HEK293 (cell line): ENCODE measurements around the gene CAMKK1.

Experiments used
- CTCF ChIA-PET: fragments of 350-600 bp; formaldehyde crosslinking; extraction: SDS; loops from one replicate; lab custom pipeline; 2021; ENCODE audit warnings: antibody characterized with exemption; lab: Yijun Ruan, JAX
- POLR2A ChIA-PET: fragments of 300-600 bp; formaldehyde crosslinking; extraction: SDS; loops from one replicate; lab custom pipeline; 2020; ENCODE audit warnings: antibody characterized with exemption, inconsistent platforms; lab: Yijun Ruan, JAX
- H3K27ac ChIP-seq: fragments of 200-500 bp; sonication (Bioruptor generic); 2 replicates; pipeline ENCODE4 v1.5.1; 2014; ENCODE audit warnings: low read depth, low read length, control low read depth, inconsistent platforms; ENCODE audit errors: extremely low read depth
- H3K36me3 ChIP-seq, 2 experiments: fragments of 200-500 bp in 1 of 2; sonication (Bioruptor generic) in 1 of 2; 1 replicate in 1 of 2; 2 replicates in 1 of 2; pipeline ENCODE4 v1.5.1; 2014 to 2017; ENCODE audit warnings: inconsistent platforms in 2 of 2, low read length in 2 of 2; ENCODE audit not compliant: control insufficient read depth in 2 of 2, insufficient read depth in 1 of 2
- H3K4me1 ChIP-seq: fragments of 200-500 bp; sonication (Bioruptor generic); 2 replicates; pipeline ENCODE4 v1.5.1; 2014; ENCODE audit warnings: mild to moderate bottlenecking, low read length, inconsistent platforms; ENCODE audit not compliant: control insufficient read depth, insufficient read depth
- H3K4me3 ChIP-seq: 2 replicates; pipeline ENCODE4 v1.5.1; 2011; ENCODE audit warnings: low read depth, mild to moderate bottlenecking, control low read depth, low read length, moderate library complexity
- H3K9me3 ChIP-seq: fragments of 200-500 bp; sonication (Bioruptor generic); 2 replicates; pipeline ENCODE4 v1.5.1; 2014; ENCODE audit warnings: low read depth, low read length, inconsistent platforms; ENCODE audit not compliant: control insufficient read depth, insufficient read depth
- KLF7 ChIP-seq: fragments of 450-650 bp; formaldehyde crosslinking; IDR thresholded peaks from 2 replicates; pipeline ENCODE4 v1.5.1; 2016; ENCODE audit warnings: missing biosample characterization, missing genetic modification characterization, borderline replicate concordance
- REPIN1 ChIP-seq: fragments of 450-650 bp; formaldehyde crosslinking; IDR thresholded peaks from 2 replicates; pipeline ENCODE4 v1.5.1; 2017; ENCODE audit warnings: missing biosample characterization, missing genetic modification characterization, low read depth
- SP2 ChIP-seq: fragments of 450-650 bp; formaldehyde crosslinking; IDR thresholded peaks from 2 replicates; pipeline ENCODE4 v1.5.1; 2016; ENCODE audit warnings: missing biosample characterization, missing genetic modification characterization
- SP3 ChIP-seq: fragments of 450-650 bp; formaldehyde crosslinking; IDR thresholded peaks from 2 replicates; pipeline ENCODE4 v1.5.1; 2016; ENCODE audit warnings: missing biosample characterization, missing genetic modification characterization
- TRIM28 ChIP-seq: IDR thresholded peaks from 2 replicates; pipeline ENCODE4 v1.6.1; 2011; ENCODE audit warnings: low read length, control low read depth, borderline replicate concordance
- ZEB2 ChIP-seq: fragments of 450-650 bp; formaldehyde crosslinking; IDR thresholded peaks from 2 replicates; pipeline ENCODE4 v1.5.1; 2016; ENCODE audit warnings: missing biosample characterization, missing genetic modification characterization
- ZNF157 ChIP-seq: fragments of 450-650 bp; formaldehyde crosslinking; IDR thresholded peaks from 2 replicates; pipeline ENCODE4 v1.5.1; 2016; ENCODE audit warnings: missing biosample characterization, missing genetic modification characterization
- ZNF184 ChIP-seq: fragments of 450-650 bp; IDR thresholded peaks from 2 replicates; pipeline ENCODE4 v1.5.1; 2018; ENCODE audit warnings: missing biosample characterization, mild to moderate bottlenecking, missing genetic modification characterization
- ZNF221 ChIP-seq: fragments of 450-650 bp; formaldehyde crosslinking; IDR thresholded peaks from 2 replicates; pipeline ENCODE4 v1.5.1; 2017; ENCODE audit warnings: missing biosample characterization, missing genetic modification characterization, borderline replicate concordance
- ZNF341 ChIP-seq: fragments of 450-650 bp; formaldehyde crosslinking; IDR thresholded peaks from 2 replicates; pipeline ENCODE4; 2016; ENCODE audit warnings: low read depth, missing biosample characterization, missing genetic modification characterization
- ZNF354C ChIP-seq: fragments of 450-650 bp; formaldehyde crosslinking; IDR thresholded peaks from 2 replicates; pipeline ENCODE4 v1.5.1; 2016; ENCODE audit warnings: missing biosample characterization, missing genetic modification characterization, low read depth, borderline replicate concordance
- ZNF394 ChIP-seq: fragments of 450-650 bp; formaldehyde crosslinking; IDR thresholded peaks from 2 replicates; pipeline ENCODE4 v1.5.1; 2016; ENCODE audit warnings: missing biosample characterization, missing genetic modification characterization, mild to moderate bottlenecking, moderate library complexity, borderline replicate concordance
- ZNF571 ChIP-seq: fragments of 450-650 bp; formaldehyde crosslinking; IDR thresholded peaks from 2 replicates; pipeline ENCODE4 v1.5.0; 2017; ENCODE audit warnings: missing biosample characterization, missing genetic modification characterization
- ZNF585B ChIP-seq: fragments of 450-650 bp; formaldehyde crosslinking; IDR thresholded peaks from 2 replicates; pipeline ENCODE4 v1.5.1; 2016; ENCODE audit warnings: missing biosample characterization, missing genetic modification characterization
- ZNF654 ChIP-seq: fragments of 450-650 bp; formaldehyde crosslinking; IDR thresholded peaks from 2 replicates; pipeline ENCODE4 v1.5.1; 2016; ENCODE audit warnings: low read depth, missing biosample characterization, missing genetic modification characterization
- ZNF701 ChIP-seq: fragments of 450-650 bp; formaldehyde crosslinking; IDR thresholded peaks from 2 replicates; pipeline ENCODE4 v1.5.1; 2016; ENCODE audit warnings: missing biosample characterization, missing genetic modification characterization
- ZSCAN16 ChIP-seq: fragments of 450-650 bp; formaldehyde crosslinking; IDR thresholded peaks from 2 replicates; pipeline ENCODE4 v1.5.1; 2016; ENCODE audit warnings: missing biosample characterization, missing genetic modification characterization
- TF ChIP-seq, protein P1 (sequence below): fragments of 450-650 bp; IDR thresholded peaks from 2 replicates; pipeline ENCODE4 v1.5.1; 2018; ENCODE audit warnings: missing biosample characterization, missing genetic modification characterization
- TF ChIP-seq, protein P2 (sequence below): fragments of 450-650 bp; formaldehyde crosslinking; IDR thresholded peaks from 2 replicates; pipeline ENCODE4 v1.5.1; 2017; ENCODE audit warnings: missing biosample characterization, mild to moderate bottlenecking, missing genetic modification characterization, moderate library complexity
- TF ChIP-seq, protein P3 (sequence below): fragments of 450-650 bp; formaldehyde crosslinking; IDR thresholded peaks from 2 replicates; pipeline ENCODE4 v1.5.1; 2016; ENCODE audit warnings: missing biosample characterization, missing genetic modification characterization
- TF ChIP-seq, protein P4 (sequence below): fragments of 450-650 bp; formaldehyde crosslinking; IDR thresholded peaks from 2 replicates; pipeline ENCODE4 v1.5.1; 2016; ENCODE audit warnings: missing biosample characterization, missing genetic modification characterization
- TF ChIP-seq, protein P5 (sequence below): fragments of 450-650 bp; formaldehyde crosslinking; IDR thresholded peaks from 2 replicates; pipeline ENCODE4 v1.5.1; 2016; ENCODE audit warnings: missing biosample characterization, missing genetic modification characterization
- TF ChIP-seq, protein P6 (sequence below): fragments of 450-650 bp; formaldehyde crosslinking; IDR thresholded peaks from 2 replicates; pipeline ENCODE4 v1.5.1; 2016; ENCODE audit warnings: missing biosample characterization, missing genetic modification characterization
- TF ChIP-seq, protein P7 (sequence below): fragments of 450-650 bp; formaldehyde crosslinking; IDR thresholded peaks from 2 replicates; pipeline ENCODE4 v1.5.1; 2016; ENCODE audit warnings: missing biosample characterization, missing genetic modification characterization

The CAMKK1 gene

DNA sequence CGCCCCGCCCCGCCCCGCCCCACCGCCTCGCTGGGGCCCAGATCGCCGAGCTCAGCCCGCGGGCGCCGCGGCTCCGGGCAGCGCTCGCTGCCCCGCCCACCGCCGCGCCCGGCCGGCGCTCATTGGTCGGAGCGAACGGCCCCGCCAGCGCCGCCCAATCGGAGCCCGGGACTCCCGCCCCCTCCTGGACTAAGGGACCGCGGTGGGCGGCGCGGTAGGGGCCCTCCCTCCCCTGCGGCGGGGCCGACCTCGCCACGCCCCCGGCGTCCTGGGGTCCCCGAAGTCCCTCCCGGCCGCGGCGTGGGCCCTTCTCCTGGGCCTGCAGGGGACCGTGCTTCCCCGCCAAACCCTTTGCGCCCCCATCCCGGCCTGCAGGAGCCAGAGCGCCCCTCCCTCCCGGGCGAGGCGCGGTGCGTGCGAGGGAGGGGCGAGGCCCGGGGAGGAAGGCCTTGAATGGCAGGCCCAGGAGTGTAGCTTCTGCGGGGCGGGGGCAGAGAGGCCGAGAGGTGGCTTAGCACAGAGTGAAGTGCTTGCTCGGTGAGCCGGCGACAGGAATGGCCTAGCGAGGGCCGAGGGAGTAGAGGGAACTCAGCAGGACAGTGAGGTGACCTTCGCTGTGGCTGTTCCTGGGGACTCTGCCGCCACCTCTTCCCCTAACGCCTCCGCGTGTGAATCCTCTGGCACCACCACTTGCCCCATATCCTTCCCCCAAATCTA is at the start of gene CAMKK1:
CAMKK1 (minus strand) TSS at position 51 of the 717 bp plus-strand sequence. CDS start 7,366 bp downstream, outside the sequence.
- H3K27ac ChIP-seq, result peak within 1 kb of the TSS; percentile 90
- peak within 1 kb of the TSS; percentile 56 for H3K4me3 ChIP-seq
- no peaks in the 10 kb centered on the region for H3K36me3 ChIP-seq
- peaks cover 38% of the 10 kb centered on the region for H3K4me1 ChIP-seq
- H3K9me3 ChIP-seq, result no peaks in the 10 kb centered on the region
- ChIA-PET CTCF (interaction anchor here (0.6 to 3.2 kb wide), 10 partner anchors 8 to 1412 kb away, joined by 3 to 20 read pairs (median 4); partner anchors contain the start of genes NCBP3 and P2RX1), POLR2A (interaction anchor here (0.9 to 2.6 kb wide), 8 partner anchors 9 to 250 kb away, joined by 3 to 13 read pairs (median 4); partner anchors contain the start of genes CYB5D2 and NCBP3)
- TF ChIP-seq ZNF354C (tag by site-specific recombination) (no peak), ZNF585B (tag by site-specific recombination) (no peak), ZNF341 (tag by site-specific recombination) (peak; percentile 96), ZNF157 (tag by site-specific recombination) (no peak), SP2 (tag by site-specific recombination) (peak; percentile 71), ZNF571 (tag by site-specific recombination) (no peak), SP3 (tag by site-specific recombination) (peak; percentile 87), KLF7 (tag by site-specific recombination) (peak; percentile 83; the same call in 1 of the 2 replicates), TRIM28 (no peak), ZNF654 (tag by site-specific recombination) (no peak), ZSCAN16 (tag by site-specific recombination) (0 out of 2 replicates have a peak, but pooled peaks have one; percentile 41), ZNF394 (tag by site-specific recombination) (no peak), ZNF184 (tag by site-specific recombination) (no peak), ZEB2 (peak; percentile 75; the same call in 1 of the 2 replicates), ZNF221 (tag by site-specific recombination) (no peak), ZNF701 (no peak), REPIN1 (no peak)
- TF ChIP-seq, protein P1, sequence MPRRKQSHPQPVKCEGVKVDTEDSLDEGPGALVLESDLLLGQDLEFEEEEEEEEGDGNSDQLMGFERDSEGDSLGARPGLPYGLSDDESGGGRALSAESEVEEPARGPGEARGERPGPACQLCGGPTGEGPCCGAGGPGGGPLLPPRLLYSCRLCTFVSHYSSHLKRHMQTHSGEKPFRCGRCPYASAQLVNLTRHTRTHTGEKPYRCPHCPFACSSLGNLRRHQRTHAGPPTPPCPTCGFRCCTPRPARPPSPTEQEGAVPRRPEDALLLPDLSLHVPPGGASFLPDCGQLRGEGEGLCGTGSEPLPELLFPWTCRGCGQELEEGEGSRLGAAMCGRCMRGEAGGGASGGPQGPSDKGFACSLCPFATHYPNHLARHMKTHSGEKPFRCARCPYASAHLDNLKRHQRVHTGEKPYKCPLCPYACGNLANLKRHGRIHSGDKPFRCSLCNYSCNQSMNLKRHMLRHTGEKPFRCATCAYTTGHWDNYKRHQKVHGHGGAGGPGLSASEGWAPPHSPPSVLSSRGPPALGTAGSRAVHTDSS (tag by site-specific recombination), result peak; percentile 68
- TF ChIP-seq, protein P2, sequence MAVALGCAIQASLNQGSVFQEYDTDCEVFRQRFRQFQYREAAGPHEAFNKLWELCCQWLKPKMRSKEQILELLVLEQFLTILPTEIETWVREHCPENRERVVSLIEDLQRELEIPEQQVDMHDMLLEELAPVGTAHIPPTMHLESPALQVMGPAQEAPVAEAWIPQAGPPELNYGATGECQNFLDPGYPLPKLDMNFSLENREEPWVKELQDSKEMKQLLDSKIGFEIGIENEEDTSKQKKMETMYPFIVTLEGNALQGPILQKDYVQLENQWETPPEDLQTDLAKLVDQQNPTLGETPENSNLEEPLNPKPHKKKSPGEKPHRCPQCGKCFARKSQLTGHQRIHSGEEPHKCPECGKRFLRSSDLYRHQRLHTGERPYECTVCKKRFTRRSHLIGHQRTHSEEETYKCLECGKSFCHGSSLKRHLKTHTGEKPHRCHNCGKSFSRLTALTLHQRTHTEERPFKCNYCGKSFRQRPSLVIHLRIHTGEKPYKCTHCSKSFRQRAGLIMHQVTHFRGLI (tag by site-specific recombination), result no peak
- TF ChIP-seq, protein P3, sequence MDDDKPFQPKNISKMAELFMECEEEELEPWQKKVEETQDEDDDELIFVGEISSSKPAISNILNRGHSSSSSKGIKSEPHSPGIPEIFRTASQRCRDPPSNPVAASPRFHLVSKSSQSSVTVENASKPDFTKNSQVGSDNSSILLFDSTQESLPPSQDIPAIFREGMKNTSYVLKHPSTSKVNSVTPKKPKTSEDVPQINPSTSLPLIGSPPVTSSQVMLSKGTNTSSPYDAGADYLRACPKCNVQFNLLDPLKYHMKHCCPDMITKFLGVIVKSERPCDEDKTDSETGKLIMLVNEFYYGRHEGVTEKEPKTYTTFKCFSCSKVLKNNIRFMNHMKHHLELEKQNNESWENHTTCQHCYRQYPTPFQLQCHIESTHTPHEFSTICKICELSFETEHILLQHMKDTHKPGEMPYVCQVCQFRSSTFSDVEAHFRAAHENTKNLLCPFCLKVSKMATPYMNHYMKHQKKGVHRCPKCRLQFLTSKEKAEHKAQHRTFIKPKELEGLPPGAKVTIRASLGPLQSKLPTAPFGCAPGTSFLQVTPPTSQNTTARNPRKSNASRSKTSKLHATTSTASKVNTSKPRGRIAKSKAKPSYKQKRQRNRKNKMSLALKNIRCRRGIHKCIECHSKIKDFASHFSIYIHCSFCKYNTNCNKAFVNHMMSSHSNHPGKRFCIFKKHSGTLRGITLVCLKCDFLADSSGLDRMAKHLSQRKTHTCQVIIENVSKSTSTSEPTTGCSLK (tag by site-specific recombination), result no peak
- TF ChIP-seq, protein P4, sequence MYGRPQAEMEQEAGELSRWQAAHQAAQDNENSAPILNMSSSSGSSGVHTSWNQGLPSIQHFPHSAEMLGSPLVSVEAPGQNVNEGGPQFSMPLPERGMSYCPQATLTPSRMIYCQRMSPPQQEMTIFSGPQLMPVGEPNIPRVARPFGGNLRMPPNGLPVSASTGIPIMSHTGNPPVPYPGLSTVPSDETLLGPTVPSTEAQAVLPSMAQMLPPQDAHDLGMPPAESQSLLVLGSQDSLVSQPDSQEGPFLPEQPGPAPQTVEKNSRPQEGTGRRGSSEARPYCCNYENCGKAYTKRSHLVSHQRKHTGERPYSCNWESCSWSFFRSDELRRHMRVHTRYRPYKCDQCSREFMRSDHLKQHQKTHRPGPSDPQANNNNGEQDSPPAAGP (tag by site-specific recombination), result peak; percentile 91
- TF ChIP-seq, protein P5, sequence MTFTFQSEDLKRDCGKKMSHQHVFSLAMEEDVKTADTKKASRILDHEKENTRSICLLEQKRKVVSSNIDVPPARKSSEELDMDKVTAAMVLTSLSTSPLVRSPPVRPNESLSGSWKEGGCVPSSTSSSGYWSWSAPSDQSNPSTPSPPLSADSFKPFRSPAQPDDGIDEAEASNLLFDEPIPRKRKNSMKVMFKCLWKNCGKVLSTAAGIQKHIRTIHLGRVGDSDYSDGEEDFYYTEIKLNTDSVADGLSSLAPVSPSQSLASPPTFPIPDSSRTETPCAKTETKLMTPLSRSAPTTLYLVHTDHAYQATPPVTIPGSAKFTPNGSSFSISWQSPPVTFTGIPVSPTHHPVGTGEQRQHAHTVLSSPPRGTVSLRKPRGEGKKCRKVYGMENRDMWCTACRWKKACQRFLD, result no peak
- TF ChIP-seq, protein P6, sequence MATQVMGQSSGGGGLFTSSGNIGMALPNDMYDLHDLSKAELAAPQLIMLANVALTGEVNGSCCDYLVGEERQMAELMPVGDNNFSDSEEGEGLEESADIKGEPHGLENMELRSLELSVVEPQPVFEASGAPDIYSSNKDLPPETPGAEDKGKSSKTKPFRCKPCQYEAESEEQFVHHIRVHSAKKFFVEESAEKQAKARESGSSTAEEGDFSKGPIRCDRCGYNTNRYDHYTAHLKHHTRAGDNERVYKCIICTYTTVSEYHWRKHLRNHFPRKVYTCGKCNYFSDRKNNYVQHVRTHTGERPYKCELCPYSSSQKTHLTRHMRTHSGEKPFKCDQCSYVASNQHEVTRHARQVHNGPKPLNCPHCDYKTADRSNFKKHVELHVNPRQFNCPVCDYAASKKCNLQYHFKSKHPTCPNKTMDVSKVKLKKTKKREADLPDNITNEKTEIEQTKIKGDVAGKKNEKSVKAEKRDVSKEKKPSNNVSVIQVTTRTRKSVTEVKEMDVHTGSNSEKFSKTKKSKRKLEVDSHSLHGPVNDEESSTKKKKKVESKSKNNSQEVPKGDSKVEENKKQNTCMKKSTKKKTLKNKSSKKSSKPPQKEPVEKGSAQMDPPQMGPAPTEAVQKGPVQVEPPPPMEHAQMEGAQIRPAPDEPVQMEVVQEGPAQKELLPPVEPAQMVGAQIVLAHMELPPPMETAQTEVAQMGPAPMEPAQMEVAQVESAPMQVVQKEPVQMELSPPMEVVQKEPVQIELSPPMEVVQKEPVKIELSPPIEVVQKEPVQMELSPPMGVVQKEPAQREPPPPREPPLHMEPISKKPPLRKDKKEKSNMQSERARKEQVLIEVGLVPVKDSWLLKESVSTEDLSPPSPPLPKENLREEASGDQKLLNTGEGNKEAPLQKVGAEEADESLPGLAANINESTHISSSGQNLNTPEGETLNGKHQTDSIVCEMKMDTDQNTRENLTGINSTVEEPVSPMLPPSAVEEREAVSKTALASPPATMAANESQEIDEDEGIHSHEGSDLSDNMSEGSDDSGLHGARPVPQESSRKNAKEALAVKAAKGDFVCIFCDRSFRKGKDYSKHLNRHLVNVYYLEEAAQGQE, result no peak
- TF ChIP-seq, protein P7, sequence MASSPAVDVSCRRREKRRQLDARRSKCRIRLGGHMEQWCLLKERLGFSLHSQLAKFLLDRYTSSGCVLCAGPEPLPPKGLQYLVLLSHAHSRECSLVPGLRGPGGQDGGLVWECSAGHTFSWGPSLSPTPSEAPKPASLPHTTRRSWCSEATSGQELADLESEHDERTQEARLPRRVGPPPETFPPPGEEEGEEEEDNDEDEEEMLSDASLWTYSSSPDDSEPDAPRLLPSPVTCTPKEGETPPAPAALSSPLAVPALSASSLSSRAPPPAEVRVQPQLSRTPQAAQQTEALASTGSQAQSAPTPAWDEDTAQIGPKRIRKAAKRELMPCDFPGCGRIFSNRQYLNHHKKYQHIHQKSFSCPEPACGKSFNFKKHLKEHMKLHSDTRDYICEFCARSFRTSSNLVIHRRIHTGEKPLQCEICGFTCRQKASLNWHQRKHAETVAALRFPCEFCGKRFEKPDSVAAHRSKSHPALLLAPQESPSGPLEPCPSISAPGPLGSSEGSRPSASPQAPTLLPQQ (tag by site-specific recombination), result peak; percentile 88
